H1 (cell line): Measurements from ENCODE around the gene OBI1. TPM values are rescaled to one million over a fixed set of nuclear protein-coding genes. Genes with fewer than 3 reads are reported as not detected.
A peak's percentile ranks its signal among the peaks of the same experiment; 100 is the strongest.

Experiments
- BCL11A ChIP-seq, 2 experiments: IDR thresholded peaks; one replicate each; pipeline ENCODE4 v1.6.1; 2011; ENCODE audit warnings: low read depth in 2 of 2, low read length in 2 of 2, mild to moderate bottlenecking in 2 of 2
- BRCA1 ChIP-seq: IDR thresholded peaks from 2 replicates; pipeline ENCODE4 v1.6.1; 2012; ENCODE audit warnings: low read depth, low read length, improper control_type of control experiment
- CBX5 ChIP-seq: fragments of 300-800, 300-1000 bp; sonication (generic); IDR thresholded peaks from 2 replicates; pipeline ENCODE4 v1.7.1; 2016; ENCODE audit warnings: antibody characterized with exemption, low read length, low read depth
- CEBPB ChIP-seq: IDR thresholded peaks from 2 replicates; pipeline ENCODE4 v1.6.1; 2012; ENCODE audit warnings: low read depth, low read length
- CTBP2 ChIP-seq: IDR thresholded peaks from 2 replicates; pipeline ENCODE4 v1.7.0; 2011; ENCODE audit warnings: borderline replicate concordance, mild to moderate bottlenecking, moderate library complexity, mixed read lengths, low read length; ENCODE audit not compliant: insufficient read depth, insufficient read length
- EGR1 ChIP-seq: IDR thresholded peaks from 2 replicates; pipeline ENCODE4 v1.6.1; 2011; ENCODE audit warnings: low read depth, low read length, borderline replicate concordance
- EZH2 ChIP-seq: fragments of 200-600 bp; sonication (generic); IDR thresholded peaks from 2 replicates; pipeline ENCODE4 v1.7.1; 2012; ENCODE audit warnings: low read depth, mild to moderate bottlenecking, moderate library complexity, low read length, inconsistent platforms; ENCODE audit not compliant: severe bottlenecking
- JUND ChIP-seq: IDR thresholded peaks from 2 replicates; pipeline ENCODE4 v1.6.1; 2011; ENCODE audit warnings: mild to moderate bottlenecking, improper control_type of control experiment, low read length
- MAFK ChIP-seq: IDR thresholded peaks from 2 replicates; pipeline ENCODE4 v1.6.1; 2012; ENCODE audit warnings: low read depth, mild to moderate bottlenecking, improper control_type of control experiment, low read length
- NANOG ChIP-seq: IDR thresholded peaks from 2 replicates; pipeline ENCODE4 v1.6.1; 2011; ENCODE audit warnings: low read length, low read depth, mild to moderate bottlenecking, inconsistent platforms; ENCODE audit not compliant: insufficient read depth, poor library complexity, severe bottlenecking
- RNF2 ChIP-seq: fragments of 200-900, 300-1000 bp; sonication (generic); IDR thresholded peaks from 2 replicates; pipeline ENCODE4 v1.7.1; 2016; ENCODE audit warnings: borderline replicate concordance, low read depth, mild to moderate bottlenecking, antibody characterized with exemption, low read length; ENCODE audit not compliant: poor library complexity, severe bottlenecking; ENCODE audit errors: missing control alignments
- RXRA ChIP-seq: IDR thresholded peaks from 2 replicates; pipeline ENCODE4 v1.6.1; 2011; ENCODE audit warnings: low read depth, mild to moderate bottlenecking, low read length, moderate library complexity; ENCODE audit not compliant: insufficient read depth
- SAP30 ChIP-seq: fragments of 300-600 bp; sonication (generic); IDR thresholded peaks from 2 replicates; pipeline ENCODE4 v1.7.1; 2012; ENCODE audit warnings: low read length, moderate library complexity, mild to moderate bottlenecking, inconsistent platforms; ENCODE audit not compliant: insufficient read depth, insufficient replicate concordance
- TBP ChIP-seq: IDR thresholded peaks from 2 replicates; pipeline ENCODE4 v1.6.1; 2011; ENCODE audit warnings: low read depth, low read length, improper control_type of control experiment
- TCF12 ChIP-seq: IDR thresholded peaks from 2 replicates; pipeline ENCODE4 v1.6.1; 2011; ENCODE audit warnings: low read depth, mild to moderate bottlenecking, low read length
- TEAD4 ChIP-seq: IDR thresholded peaks from 2 replicates; pipeline ENCODE4 v1.6.1; 2012; ENCODE audit warnings: low read depth, low read length, inconsistent platforms, mixed read lengths
- polyA plus RNA-seq, 7 experiments: library from polyadenylated mRNA; depleted of rRNA in 3 of 7; stranded (reverse) in 5 of 7; unstranded in 2 of 7; fragments of >200 nt in 5 of 7; fragments of 200-250 nt in 2 of 7; gene quantifications; 1 replicate in 5 of 7; 2 replicates in 1 of 7; 4 replicates in 1 of 7; pipeline versions ENCODE4 v1.2.1 to v1.2.3, GENCODE V29; 2011 to 2013; ENCODE audit warnings: missing spikeins in 2 of 7, mixed read lengths in 2 of 7
- total RNA-seq: library from RNA; stranded (reverse); fragmentation: NEBNext Ultra II Directional; extraction: Animal tissue kit (Norgen Biotek cat#: 25700); gene quantifications from 2 replicates; pipeline ENCODE4 v1.2.1, GENCODE V29; 2021

The OBI1 gene
- total and polyA plus RNA-seq, 2 of the 8 experiments (the other 6 are each of a cell fraction or from before 2014, with no cell fraction given) = 7.1 to 14.3 TPM

DNA sequence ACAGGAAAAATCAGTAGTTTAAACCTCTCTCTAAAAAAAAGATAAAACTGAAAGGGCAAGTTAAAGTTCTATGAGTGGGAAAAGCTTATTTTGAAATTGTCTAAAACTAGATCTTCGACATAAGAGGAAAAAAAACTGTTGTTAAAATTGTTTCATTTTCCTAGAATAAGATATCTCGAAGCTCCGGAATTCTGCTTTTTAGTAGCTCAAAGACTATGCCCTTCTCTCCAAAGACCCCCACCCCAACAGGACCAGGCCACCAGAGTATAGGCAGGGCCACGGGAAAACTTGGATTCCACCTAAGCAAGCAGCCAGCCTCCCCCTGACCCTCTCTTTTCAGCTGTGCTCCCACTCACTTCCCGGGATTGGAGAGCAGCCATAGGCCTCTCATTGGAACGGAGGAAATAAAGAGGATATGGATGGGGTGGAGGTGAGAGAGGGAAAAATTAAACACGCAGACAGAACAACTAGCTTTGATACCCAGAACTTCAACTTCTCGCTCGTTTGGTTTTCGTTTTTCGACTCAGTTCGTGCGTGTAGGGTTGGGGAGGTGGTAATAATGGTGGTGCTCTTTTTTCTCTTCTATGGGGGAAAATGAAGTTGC lies 58.6 kb downstream of the OBI1 start (continued):
- TF ChIP-seq RNF2 (peak; percentile 100), BCL11A (IDR thresholded peaks at IDR 0.05; ENCODE audit: low read depth in 2 of 2, low read length in 2 of 2) (no peak), SAP30 (no peak), TEAD4 (no peak), EZH2 (peak; percentile 7), TCF12 (no peak), CBX5 (no peak), NANOG (no peak), JUND (no peak), MAFK (no peak), RXRA (no peak), CEBPB (no peak), EGR1 (no peak), TBP (no peak), CTBP2 (no peak), BRCA1 (no peak)
